ENCODE results near the gene NT5DC2. TPM values are rescaled to one million over a fixed set of nuclear protein-coding genes. Genes with fewer than 3 reads are reported as not detected.

The NT5DC2 gene
- total RNA-seq, 4 donors from 2014 or later: 5.1 to 17.3 (median 14.7) TPM

DNA sequence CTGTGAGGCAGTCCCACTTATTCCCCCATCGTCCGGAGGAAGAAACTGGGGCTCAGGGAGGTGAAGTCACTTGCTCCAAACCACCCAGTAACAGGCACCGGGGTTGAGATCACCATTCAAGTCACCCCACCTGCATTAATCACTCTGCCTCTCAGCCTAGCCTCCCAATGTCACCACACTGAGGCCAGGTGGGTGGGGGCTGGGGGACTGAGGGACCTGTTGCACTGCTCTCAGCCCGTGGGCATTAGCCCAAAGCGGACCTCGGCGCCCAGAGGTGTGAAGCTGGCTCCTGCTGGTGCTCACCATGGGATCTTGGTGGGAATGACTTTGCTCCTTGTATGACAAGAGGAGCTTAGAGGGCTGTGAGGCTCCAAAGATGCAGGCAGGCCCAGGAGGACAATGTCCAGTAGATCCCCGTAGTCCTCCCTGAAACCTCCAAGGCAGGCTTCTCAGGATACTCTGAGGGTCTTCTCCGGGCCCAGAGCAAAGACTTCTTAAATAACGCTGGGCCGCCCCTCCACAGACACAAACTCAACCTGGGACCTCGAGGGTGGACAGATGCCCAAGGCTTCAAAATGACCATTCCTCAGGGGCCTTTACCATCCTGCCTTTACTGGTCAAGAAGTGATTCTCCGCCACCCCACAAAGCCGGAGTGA is 1.7 kb downstream of the NT5DC2 start:
- Histone ChIP-seq H3K4me3 (peak overlapping the region in 2 of 4 donors; percentile 72 to 74), H3K36me3 (peaks cover 0 to 7% (median 0%) of the 10 kb centered on the region in 3 donors), H3K4me1 (peaks cover 0 to 19% (median 12%) of the 10 kb centered on the region in 4 donors), H3K27me3 (no peaks in the 10 kb centered on the region), H3K27ac (no peak overlapping the region), H3K9me3 (no peaks in the 10 kb centered on the region)
- TF ChIP-seq POLR2A (IDR thresholded peaks at IDR 0.05): no peak
- TF ChIP-seq, protein P1, sequence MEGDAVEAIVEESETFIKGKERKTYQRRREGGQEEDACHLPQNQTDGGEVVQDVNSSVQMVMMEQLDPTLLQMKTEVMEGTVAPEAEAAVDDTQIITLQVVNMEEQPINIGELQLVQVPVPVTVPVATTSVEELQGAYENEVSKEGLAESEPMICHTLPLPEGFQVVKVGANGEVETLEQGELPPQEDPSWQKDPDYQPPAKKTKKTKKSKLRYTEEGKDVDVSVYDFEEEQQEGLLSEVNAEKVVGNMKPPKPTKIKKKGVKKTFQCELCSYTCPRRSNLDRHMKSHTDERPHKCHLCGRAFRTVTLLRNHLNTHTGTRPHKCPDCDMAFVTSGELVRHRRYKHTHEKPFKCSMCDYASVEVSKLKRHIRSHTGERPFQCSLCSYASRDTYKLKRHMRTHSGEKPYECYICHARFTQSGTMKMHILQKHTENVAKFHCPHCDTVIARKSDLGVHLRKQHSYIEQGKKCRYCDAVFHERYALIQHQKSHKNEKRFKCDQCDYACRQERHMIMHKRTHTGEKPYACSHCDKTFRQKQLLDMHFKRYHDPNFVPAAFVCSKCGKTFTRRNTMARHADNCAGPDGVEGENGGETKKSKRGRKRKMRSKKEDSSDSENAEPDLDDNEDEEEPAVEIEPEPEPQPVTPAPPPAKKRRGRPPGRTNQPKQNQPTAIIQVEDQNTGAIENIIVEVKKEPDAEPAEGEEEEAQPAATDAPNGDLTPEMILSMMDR (IDR thresholded peaks at IDR 0.05): no peak
- peak in 2 of 3 donors; percentile 48 for DNase-seq

DNA sequence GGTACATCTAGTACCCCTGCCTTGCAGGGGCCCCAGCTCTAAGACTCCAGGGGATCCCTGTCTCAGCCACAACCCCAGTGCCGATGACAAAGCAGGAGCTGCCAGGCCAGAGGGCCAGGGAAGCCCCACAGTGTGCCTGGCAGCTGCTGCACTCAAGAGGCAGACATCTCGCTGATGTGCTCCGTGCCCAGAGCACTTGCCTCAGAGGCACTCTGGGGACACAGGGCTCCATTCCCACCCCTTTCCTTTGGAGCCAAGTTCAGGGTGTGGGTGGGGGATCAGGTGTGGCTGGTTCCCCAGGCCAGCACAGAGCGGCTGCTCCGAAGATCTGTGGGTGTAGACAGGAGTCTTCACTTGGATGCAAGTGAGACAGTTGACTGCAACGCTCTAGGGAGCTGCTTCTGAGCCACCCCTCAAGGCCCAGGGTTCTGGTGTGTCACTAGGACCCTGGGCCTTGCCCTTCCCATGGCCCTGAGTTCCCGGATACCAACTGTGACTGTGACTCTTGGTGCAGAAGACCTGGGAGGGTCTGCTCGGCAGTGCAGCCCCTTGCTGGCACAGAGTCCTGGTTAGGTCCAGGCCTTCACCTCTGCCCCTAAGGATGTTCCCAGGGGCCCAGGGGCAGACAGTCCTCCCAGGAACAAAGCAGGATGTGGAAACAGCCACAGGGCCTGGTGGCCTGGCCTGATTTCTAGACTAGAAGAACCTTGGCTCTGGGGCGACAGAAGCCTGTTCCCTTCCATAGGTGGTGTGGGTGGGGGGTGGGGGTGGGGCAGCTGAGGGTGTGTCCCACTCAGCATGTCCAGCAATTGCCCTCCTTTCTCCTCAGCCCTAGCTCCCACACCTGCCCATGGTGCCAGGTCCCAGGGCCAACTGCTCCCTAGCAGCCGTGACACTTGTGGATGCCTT is 2.5 kb downstream of the NT5DC2 start:
- Histone ChIP-seq H3K27ac (no peak overlapping the region), H3K9me3 (no peaks in the 10 kb centered on the region), H3K36me3 (peaks cover 0 to 7% (median 0%) of the 10 kb centered on the region in 3 donors), H3K4me3 (no peak overlapping the region), H3K4me1 (peaks cover 0 to 19% (median 12%) of the 10 kb centered on the region in 4 donors), H3K27me3 (no peaks in the 10 kb centered on the region)
- DNase-seq: peak in 2 of 3 donors; percentile 37 to 46
- no peak for TF ChIP-seq POLR2A (IDR thresholded peaks at IDR 0.05)
- TF ChIP-seq, protein P1 (IDR thresholded peaks at IDR 0.05): no peak

GRCh38 chr3:52529376-52530333 is 4.0 kb downstream of the NT5DC2 start:
- peak in 2 of 3 donors; percentile 37 to 44 for DNase-seq
- no peaks in the 10 kb centered on the region for H3K9me3 ChIP-seq
- no peak overlapping the region for H3K27ac ChIP-seq
- no peaks in the 10 kb centered on the region for H3K27me3 ChIP-seq
- no peak overlapping the region for H3K4me3 ChIP-seq
- H3K4me1 ChIP-seq: peaks cover 0 to 18% (median 10%) of the 10 kb centered on the region in 4 donors
- peaks cover 0 to 7% (median 0%) of the 10 kb centered on the region in 3 donors for H3K36me3 ChIP-seq
- TF ChIP-seq, protein P1 (IDR thresholded peaks at IDR 0.05): no peak

GRCh38 chr3:52528586-52529375 is 4.9 kb downstream of the NT5DC2 start:
- Histone ChIP-seq H3K27me3 (no peaks in the 10 kb centered on the region), H3K4me3 (no peak overlapping the region), H3K27ac (no peak overlapping the region), H3K9me3 (no peaks in the 10 kb centered on the region), H3K4me1 (peaks cover 0 to 13% (median 8%) of the 10 kb centered on the region in 4 donors), H3K36me3 (peaks cover 0 to 7% (median 0%) of the 10 kb centered on the region in 3 donors)
- no peak for TF ChIP-seq POLR2A (IDR thresholded peaks at IDR 0.05)
- TF ChIP-seq, protein P1 (IDR thresholded peaks at IDR 0.05): no peak
- DNase-seq: peak in 2 of 3 donors; percentile 43 to 45
